Hepatocyte (in vitro differentiated cells): ENCODE measurements around the gene LRRC57. TPM values are rescaled to one million over a fixed set of nuclear protein-coding genes. Genes with fewer than 3 reads are reported as not detected.

Experiments
- DNase-seq: peaks from one replicate; pipeline ENCODE4 v3.0.0-alpha.2; 2016; ENCODE audit warnings: low spot score
- H2AFZ ChIP-seq: fragments of 200-600 bp; sonication (generic); 2 replicates; pipeline ENCODE4 v1.6.0; 2016; ENCODE audit warnings: antibody characterized with exemption, mild to moderate bottlenecking
- H3K27ac ChIP-seq: fragments of 200-600 bp; sonication (generic); 2 replicates; pipeline ENCODE4 v1.5.1; 2016; ENCODE audit warnings: mild to moderate bottlenecking
- H3K27me3 ChIP-seq: fragments of 200-600 bp; sonication (generic); 2 replicates; pipeline ENCODE4 v1.6.1; 2016
- H3K36me3 ChIP-seq: fragments of 200-600 bp; sonication (generic); replicated peaks from 2 replicates; pipeline ENCODE4 v1.5.1; 2016; ENCODE audit warnings: low read depth; ENCODE audit not compliant: insufficient read depth
- H3K4me1 ChIP-seq: fragments of 200-600 bp; sonication (generic); 2 replicates; pipeline ENCODE4 v1.5.1; 2016; ENCODE audit warnings: mild to moderate bottlenecking, moderate library complexity; ENCODE audit not compliant: insufficient read depth
- H3K4me2 ChIP-seq: fragments of 200-600 bp; sonication (generic); 2 replicates; pipeline ENCODE4 v1.6.0; 2016
- H3K4me3 ChIP-seq: fragments of 200-600 bp; sonication (generic); 2 replicates; pipeline ENCODE4 v1.5.1; 2016; ENCODE audit warnings: mild to moderate bottlenecking
- H3K79me2 ChIP-seq: fragments of 200-600 bp; sonication (generic); 2 replicates; pipeline ENCODE4 v1.6.0; 2017; ENCODE audit warnings: mild to moderate bottlenecking
- H3K9me2 ChIP-seq: fragments of 200-600 bp; sonication (generic); replicated peaks from 2 replicates; pipeline ENCODE4 v1.6.0; 2017; ENCODE audit warnings: mild to moderate bottlenecking; ENCODE audit not compliant: insufficient read depth
- H3K9me3 ChIP-seq: fragments of 200-600 bp; sonication (generic); 2 replicates; pipeline ENCODE4 v1.5.1; 2016; ENCODE audit warnings: low read depth, mild to moderate bottlenecking
- H4K20me1 ChIP-seq: fragments of 200-600 bp; sonication (generic); 2 replicates; pipeline ENCODE4 v1.6.0; 2016; ENCODE audit warnings: mild to moderate bottlenecking; ENCODE audit not compliant: insufficient read depth, poor library complexity, severe bottlenecking
- CTCF ChIP-seq: fragments of 200-600 bp; sonication (generic); IDR thresholded peaks from 2 replicates; pipeline ENCODE4 v1.5.1; 2016; ENCODE audit warnings: antibody characterized with exemption, mild to moderate bottlenecking; ENCODE audit not compliant: poor library complexity
- EZH2 ChIP-seq: fragments of 200-600 bp; sonication (generic); IDR thresholded peaks from 2 replicates; pipeline ENCODE4 v1.6.1; 2016; ENCODE audit warnings: antibody characterized with exemption, mild to moderate bottlenecking, borderline replicate concordance
- EZH2phosphoT487 ChIP-seq: fragments of 200-600 bp; sonication (generic); IDR thresholded peaks from one replicate; pipeline ENCODE4 v1.6.1; 2018; ENCODE audit warnings: antibody characterized with exemption, mild to moderate bottlenecking, low read depth, moderate library complexity; ENCODE audit not compliant: unreplicated experiment, severe bottlenecking
- WGBS: methylation state at CpG from one replicate; pipeline ENCODE4 v1.1.6; 2016; ENCODE audit warnings: low lambda C conversion rate; ENCODE audit errors: missing lambda C conversion rate; 5-methylcytosine and 5-hydroxymethylcytosine counted together
- polyA plus RNA-seq: library from polyadenylated mRNA; unstranded; fragments of >200 nt; fragmentation: Nextera tagmentation; extraction: Ambion mirVana; gene quantifications from 2 replicates; pipeline ENCODE4 v1.2.1, GENCODE V29; 2016
- total RNA-seq: library from RNA; depleted of rRNA; stranded (reverse); fragments of >200 nt; gene quantifications from 2 replicates; pipeline ENCODE4 v1.2.3, GENCODE V29; 2014

The LRRC57 gene
- total and polyA plus RNA-seq, 2 experiments from 2014 or later = 13.7 to 19.6 TPM

DNA sequence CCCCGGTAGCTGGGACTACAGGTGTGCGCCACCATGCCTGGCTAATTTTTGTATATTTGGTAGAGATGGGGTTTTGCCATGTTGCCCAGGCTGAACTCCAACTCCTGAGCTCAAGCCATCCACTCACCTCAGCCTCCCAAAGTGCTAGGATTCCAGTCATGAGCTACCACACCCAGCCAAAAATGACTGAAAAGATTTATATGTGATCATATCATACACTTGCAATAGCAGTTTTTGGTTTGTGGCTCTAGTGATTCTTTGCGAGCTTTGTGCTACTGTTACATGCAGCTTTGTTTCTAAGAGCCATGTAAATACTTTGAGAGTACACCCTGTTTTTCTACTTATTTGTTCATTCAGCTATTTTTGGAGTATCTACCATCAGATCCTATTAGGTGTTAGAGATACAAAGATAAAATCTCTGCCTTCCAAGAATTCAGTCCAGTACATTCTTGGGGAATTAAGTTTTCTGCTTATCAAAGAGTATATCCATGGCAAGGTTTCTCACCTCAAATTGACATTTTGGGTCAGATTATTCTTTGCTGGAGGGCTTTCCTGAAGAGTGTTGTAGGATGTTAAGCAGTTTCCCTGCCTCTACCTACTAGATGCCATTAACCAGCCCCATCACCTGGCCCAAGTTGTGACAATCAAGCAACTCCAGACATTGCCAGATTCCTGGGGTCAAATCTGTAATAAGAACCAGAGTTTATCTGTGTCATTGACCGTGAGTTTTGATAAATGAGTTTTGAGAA is 38.2 kb downstream of the LRRC57 start:
- Histone ChIP-seq H3K4me1 (no peaks in the 10 kb centered on the region), H2AFZ (no peak overlapping the region), H3K79me2 (peaks cover 51% of the 10 kb centered on the region), H3K4me3 (no peak overlapping the region), H3K27ac (peak overlapping the region; percentile 9), H3K4me2 (no peak overlapping the region), H3K9me2 (no peaks in the 10 kb centered on the region), H3K9me3 (no peaks in the 10 kb centered on the region), H3K27me3 (no peaks in the 10 kb centered on the region), H4K20me1 (peaks cover 6% of the 10 kb centered on the region), H3K36me3 (no peaks in the 10 kb centered on the region)
- no peak for TF ChIP-seq CTCF
- TF ChIP-seq EZH2 = no peak
- TF ChIP-seq EZH2phosphoT487 = no peak
- no peak for DNase-seq
- WGBS = 91% methylated on average over 4 of the region's 4 CpGs

DNA sequence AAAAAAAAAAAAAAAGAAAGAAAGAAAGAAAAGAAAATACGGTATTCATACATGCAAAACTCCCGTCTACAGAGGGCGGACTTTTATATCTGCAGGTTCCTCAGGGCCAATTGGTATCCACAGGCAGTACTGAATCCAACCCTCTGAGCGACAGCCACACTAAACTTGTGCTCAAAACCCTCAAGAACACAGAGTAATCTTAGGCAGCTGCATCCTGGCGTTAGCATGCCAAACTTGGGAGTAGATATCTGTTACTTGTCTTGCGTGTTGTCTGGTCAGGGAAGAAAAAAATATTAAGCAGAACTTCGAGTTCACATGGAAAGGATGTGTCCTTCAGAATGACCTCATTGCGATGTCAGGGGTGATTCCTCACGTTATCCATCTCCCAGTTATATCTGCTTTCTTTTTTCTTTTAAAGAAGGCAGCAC is 40.3 kb downstream of the LRRC57 start:
- H3K79me2 ChIP-seq = peaks cover 69% of the 10 kb centered on the region
- H3K27me3 ChIP-seq = no peaks in the 10 kb centered on the region
- DNase-seq = peak; percentile 33
- H3K27ac ChIP-seq = peak overlapping the region; percentile 62
- 69% methylated on average over 8 of the region's 9 CpGs for WGBS
- H3K4me1 ChIP-seq = no peaks in the 10 kb centered on the region
- H3K4me2 ChIP-seq = peak overlapping the region; percentile 53
- no peaks in the 10 kb centered on the region for H3K36me3 ChIP-seq
- TF ChIP-seq EZH2phosphoT487 = no peak
- no peak for TF ChIP-seq EZH2
- TF ChIP-seq CTCF = no peak
- no peak overlapping the region for H2AFZ ChIP-seq
- no peak overlapping the region for H3K4me3 ChIP-seq
- peaks cover 6% of the 10 kb centered on the region for H4K20me1 ChIP-seq
- no peaks in the 10 kb centered on the region for H3K9me2 ChIP-seq
- H3K9me3 ChIP-seq = no peaks in the 10 kb centered on the region

GRCh38 chr15:42507514-42507913 is 41.1 kb downstream of the LRRC57 start:
- Histone ChIP-seq H3K9me2 (no peaks in the 10 kb centered on the region), H3K27ac (peak overlapping the region; percentile 9), H3K36me3 (no peaks in the 10 kb centered on the region), H3K4me2 (no peak overlapping the region), H3K9me3 (no peaks in the 10 kb centered on the region), H2AFZ (no peak overlapping the region), H3K79me2 (peaks cover 76% of the 10 kb centered on the region), H3K4me1 (no peaks in the 10 kb centered on the region), H3K27me3 (no peaks in the 10 kb centered on the region), H4K20me1 (peaks cover 6% of the 10 kb centered on the region), H3K4me3 (no peak overlapping the region)
- no peak for DNase-seq
- no peak for TF ChIP-seq EZH2phosphoT487
- no peak for TF ChIP-seq CTCF
- 90% methylated on average over 4 of the region's 4 CpGs for WGBS
